RWPE1 (cell line): Measurements from ENCODE around the gene LSM14B.

Source experiments
- CTCF ChIA-PET: fragments of 350-600 bp; sonication (Branson Sonifier 250); formaldehyde crosslinking; extraction: SDS; loops from one replicate; lab custom pipeline; 2021; lab: Yijun Ruan, JAX
- POLR2A ChIA-PET: fragments of 400-600 bp; formaldehyde crosslinking; extraction: SDS; loops from one replicate; lab custom pipeline; 2020; ENCODE audit warnings: antibody characterized with exemption; ENCODE audit not compliant: low non-redundant PET; lab: Yijun Ruan, JAX
- DNase-seq: peaks from one replicate; pipeline ENCODE4 v3.0.0; 2012; ENCODE audit warnings: low spot score
- H3K27ac ChIP-seq: fragments of 450-650 bp; 2 replicates; pipeline ENCODE4 v1.5.1; 2017
- TF ChIP-seq, protein P1 (sequence below): fragments of 450-650 bp; conservative IDR thresholded peaks from 2 replicates; pipeline ENCODE4 v1.5.1; 2017; ENCODE audit warnings: low read depth, mild to moderate bottlenecking

The LSM14B gene

DNA sequence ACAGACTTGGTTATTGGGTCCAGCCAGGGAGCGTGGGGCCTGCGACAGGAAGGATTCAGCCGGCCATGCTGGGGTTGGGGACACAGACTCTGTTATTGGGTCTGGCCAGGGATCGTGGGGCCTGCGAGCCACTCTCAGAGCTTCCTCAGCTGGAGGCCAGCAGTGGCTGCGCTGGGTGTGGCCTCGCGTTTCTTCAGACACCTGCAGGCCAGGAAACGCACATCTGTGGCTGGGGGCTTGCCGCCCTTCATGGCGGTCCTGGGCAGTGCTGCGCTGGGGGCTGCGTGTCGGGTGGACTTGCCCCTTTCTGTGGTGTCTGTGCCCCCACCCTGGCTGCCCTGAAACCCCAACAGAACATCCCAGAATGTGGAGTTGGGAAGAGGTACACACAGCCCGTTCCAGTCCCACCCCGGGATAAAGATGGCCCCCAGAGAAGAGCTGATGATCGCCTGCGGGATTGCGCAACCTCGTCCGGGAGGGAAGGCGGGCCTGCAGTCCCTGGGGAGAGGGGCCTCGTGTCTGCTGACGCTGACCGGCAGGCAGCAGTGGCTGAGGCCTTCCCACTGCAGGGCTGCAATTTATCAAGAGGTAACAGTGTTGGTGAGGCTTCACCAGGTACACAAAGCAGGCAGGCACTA is 43.6 kb downstream of the LSM14B start:
- H3K27ac ChIP-seq: peak overlapping the region; percentile 89
- CTCF ChIA-PET: no interaction called here
- DNase-seq: no peak
- POLR2A ChIA-PET: no interaction called here
- TF ChIP-seq, protein P1, sequence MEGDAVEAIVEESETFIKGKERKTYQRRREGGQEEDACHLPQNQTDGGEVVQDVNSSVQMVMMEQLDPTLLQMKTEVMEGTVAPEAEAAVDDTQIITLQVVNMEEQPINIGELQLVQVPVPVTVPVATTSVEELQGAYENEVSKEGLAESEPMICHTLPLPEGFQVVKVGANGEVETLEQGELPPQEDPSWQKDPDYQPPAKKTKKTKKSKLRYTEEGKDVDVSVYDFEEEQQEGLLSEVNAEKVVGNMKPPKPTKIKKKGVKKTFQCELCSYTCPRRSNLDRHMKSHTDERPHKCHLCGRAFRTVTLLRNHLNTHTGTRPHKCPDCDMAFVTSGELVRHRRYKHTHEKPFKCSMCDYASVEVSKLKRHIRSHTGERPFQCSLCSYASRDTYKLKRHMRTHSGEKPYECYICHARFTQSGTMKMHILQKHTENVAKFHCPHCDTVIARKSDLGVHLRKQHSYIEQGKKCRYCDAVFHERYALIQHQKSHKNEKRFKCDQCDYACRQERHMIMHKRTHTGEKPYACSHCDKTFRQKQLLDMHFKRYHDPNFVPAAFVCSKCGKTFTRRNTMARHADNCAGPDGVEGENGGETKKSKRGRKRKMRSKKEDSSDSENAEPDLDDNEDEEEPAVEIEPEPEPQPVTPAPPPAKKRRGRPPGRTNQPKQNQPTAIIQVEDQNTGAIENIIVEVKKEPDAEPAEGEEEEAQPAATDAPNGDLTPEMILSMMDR: no peak

DNA sequence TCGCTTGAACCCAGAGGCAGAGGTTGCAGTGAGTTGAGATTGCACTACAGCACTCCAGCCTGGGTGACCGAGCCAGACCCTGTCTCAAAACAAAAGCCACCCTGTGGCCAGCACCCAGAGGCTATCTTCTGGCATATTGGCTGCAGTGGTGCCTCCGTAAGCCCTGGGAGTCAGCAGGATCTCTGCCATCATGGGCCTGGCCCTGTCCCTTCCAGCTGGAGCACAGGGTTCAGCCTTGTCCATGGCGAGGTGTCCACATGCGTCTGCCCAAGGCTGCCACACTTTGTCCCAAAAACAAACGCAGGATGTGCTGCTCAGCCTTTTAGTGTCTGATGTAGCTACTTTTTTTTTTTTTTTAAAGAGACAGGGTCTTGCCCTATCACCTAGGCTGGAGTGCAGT is 45.2 kb downstream of the LSM14B start:
- H3K27ac ChIP-seq: 0 out of 2 replicates have a peak overlapping the region, but pooled peaks have one; percentile 3
- TF ChIP-seq, protein P1: no peak
- no peak for DNase-seq
- ChIA-PET POLR2A (interaction anchor here (0.7 kb wide), 1 partner anchor 207 kb away, joined by 16 read pairs; no protein-coding TSS in a partner anchor), CTCF (interaction anchor here (0.6 kb wide), 1 partner anchor 805 kb away, joined by 3 read pairs; no protein-coding TSS in a partner anchor)

DNA sequence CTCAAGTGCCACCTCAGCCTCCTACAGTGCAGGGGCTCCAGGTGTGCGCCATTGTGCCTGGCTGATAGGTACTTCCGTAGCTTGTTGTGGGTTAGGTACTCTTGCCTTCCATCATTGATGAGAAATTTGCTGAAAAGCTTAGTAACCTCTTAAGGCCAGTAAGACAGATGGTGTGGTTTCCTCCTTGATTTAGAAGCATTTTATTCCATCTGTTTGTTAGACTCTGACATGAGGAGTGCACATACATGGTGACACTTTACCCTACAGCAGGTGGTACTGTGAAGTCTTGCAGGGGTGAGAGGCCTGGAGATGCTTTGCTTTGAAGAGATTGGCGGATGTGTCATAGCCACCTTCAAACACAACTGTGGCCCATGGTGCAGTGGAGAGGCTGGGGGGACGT is 45.8 kb downstream of the LSM14B start:
- H3K27ac ChIP-seq: no peak overlapping the region
- TF ChIP-seq, protein P1: no peak
- CTCF ChIA-PET: no interaction called here
- POLR2A ChIA-PET: interaction anchor here (0.7 kb wide), 2 partner anchors 35 to 207 kb away, joined by 3 to 16 read pairs; no protein-coding TSS in a partner anchor
- no peak for DNase-seq

DNA sequence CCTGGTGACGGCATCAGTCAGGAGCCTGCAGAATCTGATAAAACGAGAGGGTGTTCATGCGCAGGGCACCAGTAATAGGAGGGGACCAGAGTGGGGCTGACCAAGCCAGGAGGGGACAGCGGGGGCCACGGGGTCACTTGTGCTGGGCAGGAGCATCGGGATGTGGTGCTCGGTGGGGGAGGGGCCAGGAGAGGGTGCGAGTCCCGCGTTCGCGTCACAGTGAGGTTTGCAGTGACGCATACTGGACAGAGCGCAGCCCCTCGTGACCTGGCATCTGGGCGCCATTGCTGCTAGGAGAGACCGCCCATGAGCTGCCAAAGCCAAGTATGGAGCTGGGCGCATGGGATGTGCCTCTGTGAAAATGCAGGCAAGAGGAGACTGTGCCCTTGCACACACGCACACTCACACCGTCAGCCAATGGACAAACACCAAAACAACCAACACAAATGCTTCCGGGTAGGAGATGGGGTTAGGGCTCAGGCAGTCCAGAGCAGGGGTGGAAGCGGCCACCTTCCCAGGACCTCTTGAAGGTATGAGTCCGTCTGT is 46.7 kb downstream of the LSM14B start:
- CTCF ChIA-PET: no interaction called here
- POLR2A ChIA-PET: interaction anchor here (0.7 kb wide), 1 partner anchor 35 kb away, joined by 3 read pairs; no protein-coding TSS in a partner anchor
- no peak for DNase-seq
- TF ChIP-seq, protein P1: no peak
- H3K27ac ChIP-seq: peak overlapping the region; percentile 16; the same call in 1 of the 2 replicates

DNA sequence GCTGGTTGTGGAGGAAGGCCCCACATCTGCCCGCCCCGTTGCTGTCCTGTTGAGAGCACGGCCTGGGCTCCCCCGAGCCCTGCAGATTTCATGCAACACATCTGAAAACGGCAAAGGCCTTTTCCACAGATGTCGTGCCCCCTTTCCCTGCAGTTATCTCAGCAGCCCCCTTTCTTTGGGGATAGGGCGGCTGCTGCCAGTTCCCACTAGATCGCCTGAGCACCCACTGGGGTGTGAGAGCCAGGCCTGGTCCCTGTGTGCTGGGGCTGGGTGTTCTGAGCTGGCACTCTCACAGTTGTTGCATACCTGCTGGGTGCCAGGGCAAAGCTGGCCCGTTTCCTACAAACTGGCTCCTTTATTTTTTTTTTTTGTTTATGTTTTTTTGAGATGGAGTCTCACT is 48.3 kb downstream of the LSM14B start:
- TF ChIP-seq, protein P1: no peak
- POLR2A ChIA-PET: no interaction called here
- peak overlapping the region; percentile 16 for H3K27ac ChIP-seq
- CTCF ChIA-PET: interaction anchor here (0.6 to 1.1 kb wide), 4 partner anchors 13 to 147 kb away, joined by 3 to 6 read pairs (median 3); no protein-coding TSS in a partner anchor
- no peak for DNase-seq

DNA sequence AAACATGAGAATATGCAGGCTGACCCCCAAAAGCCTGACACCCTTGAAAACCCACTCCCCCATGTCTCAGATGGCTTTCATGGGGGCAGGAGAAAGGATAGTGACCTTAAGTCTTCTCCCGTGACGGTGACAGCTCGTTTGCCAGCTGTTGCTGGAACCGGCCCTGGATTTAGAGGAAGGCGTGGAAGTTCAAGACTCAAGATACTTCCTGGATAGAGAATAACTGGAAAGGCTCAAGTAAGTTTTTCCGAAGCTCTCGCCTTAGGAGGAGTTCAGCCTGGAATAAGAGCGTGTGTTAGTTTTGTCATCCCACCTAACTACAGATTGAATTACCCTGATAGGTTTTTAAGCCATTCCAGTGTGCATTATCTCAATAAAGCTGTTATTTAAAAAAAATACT is 49.0 kb downstream of the LSM14B start:
- ChIA-PET CTCF (interaction anchor here (0.6 to 1.1 kb wide), 5 partner anchors 12 to 148 kb away, joined by 3 to 6 read pairs (median 3); no protein-coding TSS in a partner anchor), POLR2A (no interaction called here)
- TF ChIP-seq, protein P1: no peak
- peak overlapping the region; percentile 16 for H3K27ac ChIP-seq
- DNase-seq: no peak
